IMR-90 (cell line): ENCODE measurements around the gene ZBTB3. TPM values are rescaled to one million over a fixed set of nuclear protein-coding genes. Genes with fewer than 3 reads are reported as not detected.
A peak's percentile ranks its signal among the peaks of the same experiment; 100 is the strongest.

Experiments used
- ATAC-seq: fragments of 200-7000 bp; cut with Tn5 transposase; 2 replicates; pipeline ENCODE4 v1.9.1; 2020; ENCODE audit warnings: low read depth, mild to moderate bottlenecking, moderate library complexity
- BruUV-seq: library from RNA; stranded (reverse); fragments of 400-500 nt; replicated peaks from 2 replicates; lab custom pipeline; 2021; lab: Mats Ljungman, UMichigan
- CTCF ChIA-PET: fragments of 300-600 bp; formaldehyde crosslinking; extraction: SDS; loops from one replicate; lab custom pipeline; 2021; ENCODE audit warnings: antibody characterized with exemption; lab: Yijun Ruan, JAX
- POLR2A ChIA-PET: fragments of 300-600 bp; sonication (Branson Sonifier 250); formaldehyde crosslinking; loops from one replicate; lab custom pipeline; 2022; ENCODE audit warnings: antibody characterized with exemption; ENCODE audit not compliant: unreplicated experiment; lab: Charles Lee
- DNase-seq: peaks from one replicate; pipeline ENCODE4 v3.0.0; 2013
- H2AFZ ChIP-seq: replicated peaks from 2 replicates; pipeline ENCODE3; 2013; ENCODE audit warnings: low read length, mild to moderate bottlenecking; ENCODE audit not compliant: poor library complexity
- H2AK5ac ChIP-seq: 2 replicates; pipeline ENCODE4 v1.6.1; 2013; ENCODE audit warnings: low read depth, low read length, inconsistent platforms
- H2AK9ac ChIP-seq: replicated peaks from 2 replicates; pipeline ENCODE3; 2013; ENCODE audit warnings: mild to moderate bottlenecking, low read depth, low read length, moderate library complexity; ENCODE audit not compliant: poor library complexity
- H2BK120ac ChIP-seq: 2 replicates; pipeline ENCODE4 v1.6.1; 2013; ENCODE audit warnings: low read depth, low read length, inconsistent platforms
- H2BK15ac ChIP-seq: 3 replicates; pipeline ENCODE4 v1.6.1; 2013; ENCODE audit warnings: low read depth, low read length, inconsistent platforms
- H2BK20ac ChIP-seq: 2 replicates; pipeline ENCODE4 v1.6.1; 2013; ENCODE audit warnings: low read depth, mild to moderate bottlenecking, inconsistent platforms, low read length, moderate library complexity
- H2BK5ac ChIP-seq: 2 replicates; pipeline ENCODE4 v1.6.1; 2013; ENCODE audit warnings: mild to moderate bottlenecking, low read depth, low read length, inconsistent platforms; ENCODE audit not compliant: poor library complexity, severe bottlenecking
- H3K14ac ChIP-seq: replicated peaks from 2 replicates; pipeline ENCODE4 v1.6.1; 2013; ENCODE audit warnings: low read depth, low read length, inconsistent platforms
- H3K18ac ChIP-seq: 2 replicates; pipeline ENCODE4 v1.6.1; 2013; ENCODE audit warnings: low read depth, low read length, control low read depth
- H3K23ac ChIP-seq: 2 replicates; pipeline ENCODE4 v1.6.1; 2013; ENCODE audit warnings: low read depth, low read length, inconsistent platforms
- H3K27ac ChIP-seq: 2 replicates; pipeline ENCODE4 v1.5.1; 2013; ENCODE audit warnings: mild to moderate bottlenecking, control low read depth, low read length; ENCODE audit not compliant: insufficient read depth
- H3K27me3 ChIP-seq: 2 replicates; pipeline ENCODE4 v1.6.1; 2013; ENCODE audit warnings: low read length; ENCODE audit not compliant: control insufficient read depth, insufficient read depth
- H3K36me3 ChIP-seq: 2 replicates; pipeline ENCODE4 v1.6.1; 2013; ENCODE audit warnings: low read length, mixed read lengths; ENCODE audit not compliant: control insufficient read depth, insufficient read depth
- H3K4ac ChIP-seq: 2 replicates; pipeline ENCODE4 v1.6.1; 2013; ENCODE audit warnings: low read depth, low read length, inconsistent platforms
- H3K4me1 ChIP-seq: 2 replicates; pipeline ENCODE4 v1.6.1; 2013; ENCODE audit warnings: low read length, mixed read lengths; ENCODE audit not compliant: control insufficient read depth, insufficient read depth
- H3K4me2 ChIP-seq: 2 replicates; pipeline ENCODE4 v1.6.1; 2013; ENCODE audit warnings: low read depth, mild to moderate bottlenecking, control low read depth, low read length, moderate library complexity
- H3K4me3 ChIP-seq: 2 replicates; pipeline ENCODE4 v1.5.1; 2013; ENCODE audit warnings: low read depth, mild to moderate bottlenecking, control low read depth, low read length, moderate library complexity; ENCODE audit not compliant: insufficient read depth
- H3K56ac ChIP-seq: 2 replicates; pipeline ENCODE4 v1.6.1; 2013; ENCODE audit warnings: low read length, inconsistent platforms; ENCODE audit not compliant: insufficient read depth; ENCODE audit errors: extremely low read depth
- H3K79me1 ChIP-seq, 2 experiments: 2 replicates each; pipeline ENCODE4 v1.6.1; 2013; ENCODE audit warnings: low read length in 2 of 2, inconsistent platforms in 1 of 2, low read depth in 1 of 2
- H3K9ac ChIP-seq: 2 replicates; pipeline ENCODE4 v1.6.1; 2013; ENCODE audit warnings: low read depth, low read length, control low read depth
- H3K9me1 ChIP-seq: 2 replicates; pipeline ENCODE4 v1.6.1; 2013; ENCODE audit warnings: low read length, inconsistent platforms; ENCODE audit not compliant: insufficient read depth
- H3K9me3 ChIP-seq: 2 replicates; pipeline ENCODE4 v1.6.1; 2013; ENCODE audit warnings: low read length; ENCODE audit not compliant: control insufficient read depth, insufficient read depth
- H4K20me1 ChIP-seq: 2 replicates; pipeline ENCODE4 v1.6.1; 2013; ENCODE audit warnings: low read length, inconsistent platforms; ENCODE audit not compliant: insufficient read depth
- H4K5ac ChIP-seq: 2 replicates; pipeline ENCODE4 v1.6.1; 2013; ENCODE audit warnings: mild to moderate bottlenecking, low read depth, low read length, control low read depth
- H4K8ac ChIP-seq, 2 experiments: 2 replicates each; pipeline ENCODE4 v1.6.1; 2013; ENCODE audit warnings: low read depth in 2 of 2, low read length in 2 of 2, control low read depth in 1 of 2, inconsistent platforms in 1 of 2
- H4K91ac ChIP-seq: 2 replicates; pipeline ENCODE4 v1.6.1; 2013; ENCODE audit warnings: low read depth, low read length, inconsistent platforms; ENCODE audit not compliant: insufficient read depth
- CEBPB ChIP-seq: IDR thresholded peaks from 2 replicates; pipeline ENCODE4 v1.6.1; 2012; ENCODE audit warnings: low read depth, low read length, improper control_type of control experiment
- CHD1 ChIP-seq: IDR thresholded peaks from 2 replicates; pipeline ENCODE4 v1.6.1; 2012; ENCODE audit warnings: low read depth, low read length, improper control_type of control experiment
- FOS ChIP-seq: fragments of 150-350 bp; IDR thresholded peaks from 2 replicates; pipeline ENCODE4 v1.6.1; 2016; ENCODE audit warnings: low read depth, low read length
- MAFK ChIP-seq: IDR thresholded peaks from 2 replicates; pipeline ENCODE4 v1.6.1; 2012; ENCODE audit warnings: low read depth, low read length, improper control_type of control experiment
- MXI1 ChIP-seq: IDR thresholded peaks from 2 replicates; pipeline ENCODE4 v1.6.1; 2012; ENCODE audit warnings: low read depth, mild to moderate bottlenecking, low read length, moderate library complexity, borderline replicate concordance
- NFE2L2 ChIP-seq: fragments of 150-350 bp; IDR thresholded peaks from 2 replicates; pipeline ENCODE4 v1.6.1; 2016; ENCODE audit warnings: low read depth, mild to moderate bottlenecking, low read length
- POLR2A ChIP-seq: IDR thresholded peaks from 2 replicates; pipeline ENCODE4 v1.6.1; 2012; ENCODE audit warnings: mild to moderate bottlenecking, low read depth, low read length
- RCOR1 ChIP-seq: IDR thresholded peaks from 2 replicates; pipeline ENCODE4 v1.6.1; 2012; ENCODE audit warnings: mild to moderate bottlenecking, low read length, improper control_type of control experiment; ENCODE audit not compliant: insufficient replicate concordance
- SMC3 ChIP-seq: fragments of 150-350 bp; IDR thresholded peaks from 2 replicates; pipeline ENCODE4 v1.6.1; 2016; ENCODE audit warnings: low read depth, mild to moderate bottlenecking, antibody characterized with exemption, low read length, moderate library complexity
- WGBS, 2 experiments: methylation state at CpG; one replicate each; pipeline versions ENCODE4 v1.1.5 to v1.1.7; 2013; ENCODE audit warnings: missing lambda C conversion rate in 2 of 2; ENCODE audit not compliant: insufficient read length in 1 of 2; ENCODE audit errors: extremely low coverage in 2 of 2; 5-methylcytosine and 5-hydroxymethylcytosine counted together
- dilution Hi-C: fragments of 300-500 bp; cut with HindIII; formaldehyde crosslinking; loops from one replicate; pipeline ENCODE4 v1.14.3; 2018; ENCODE audit warnings: low sequenced_read_pairs; ENCODE audit not compliant: unreplicated experiment
- in situ Hi-C: fragments of 300-500 bp; cut with MboI; formaldehyde crosslinking; loops from 3 replicates; pipeline ENCODE4 v1.14.3; 2019; ENCODE audit warnings: low sequenced_read_pairs, inconsistent platforms, mixed read lengths
- intact Hi-C: fragments of 100-400 bp; cut with micrococcal nuclease; formaldehyde crosslinking; loops from 2 replicates; pipeline ENCODE4 v1.10.0; 2022
- polyA plus RNA-seq, 3 experiments: library from polyadenylated mRNA; depleted of rRNA; stranded (reverse); fragments of >200 nt; gene quantifications; 2 replicates each; pipeline ENCODE4 v1.2.3, GENCODE V29; 2012; ENCODE audit warnings: low replicate concordance in 1 of 3
- total RNA-seq: library from RNA; depleted of rRNA; stranded (reverse); fragments of >200 nt; gene quantifications from 2 replicates; pipeline ENCODE4 v1.2.3, GENCODE V29; 2012
- TF ChIP-seq, protein P1 (sequence below): conservative IDR thresholded peaks from 2 replicates; pipeline ENCODE4 v1.5.1; 2012; ENCODE audit warnings: mild to moderate bottlenecking, low read depth, low read length, improper control_type of control experiment
- TF ChIP-seq, protein P2 (sequence below): fragments of 150-350 bp; IDR thresholded peaks from 2 replicates; pipeline ENCODE4 v1.6.1; 2016; ENCODE audit warnings: low read depth, mild to moderate bottlenecking, low read length, moderate library complexity, borderline replicate concordance

Gene ZBTB3
- total and polyA plus RNA-seq, 2 of the 4 experiments (the other 2 are of a cell fraction), result 3.4 to 8.1 TPM

DNA sequence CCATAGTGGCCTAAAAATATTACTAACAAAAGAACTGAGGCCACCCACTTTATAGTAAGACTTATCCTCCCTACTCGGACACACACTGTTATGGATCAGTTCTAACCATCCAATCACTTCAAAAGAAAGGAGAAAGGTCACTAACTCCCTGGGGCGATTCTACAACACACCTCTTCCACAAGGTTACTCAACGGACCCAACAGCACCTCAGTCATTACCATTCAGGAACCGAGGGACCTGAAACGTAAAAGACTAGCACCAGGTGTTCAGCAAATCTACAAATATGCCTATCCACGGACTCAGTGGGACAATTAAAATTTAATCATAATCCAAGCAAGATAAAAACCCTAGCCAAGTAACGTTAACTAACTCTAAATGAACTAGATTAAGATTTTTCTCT is 28.3 kb downstream of the ZBTB3 start:
- ATAC-seq (no peak), DNase-seq (no peak)
- dilution Hi-C loops (no loop called here), in situ Hi-C loops (no loop called here), intact Hi-C loops (loop anchor here (5.0 kb wide), 2 partner anchors 37 to 137 kb away; partner anchors contain the start of gene POLR2G)
- Histone ChIP-seq H2BK5ac (peak overlapping the region; percentile 97), H3K27me3 (no peaks in the 10 kb centered on the region), H2AK9ac (peak overlapping the region; percentile 78), H3K4me1 (peaks cover 6% of the 10 kb centered on the region), H3K4me2 (peak overlapping the region; percentile 99), H2BK120ac (no peak overlapping the region), H3K9me3 (no peaks in the 10 kb centered on the region), H3K9ac (peak overlapping the region; percentile 87), H3K27ac (peak overlapping the region; percentile 96), H3K36me3 (peaks cover 28% of the 10 kb centered on the region), H2AK5ac (peak overlapping the region; percentile 3; the same call in 1 of the 2 replicates), H4K91ac (no peak overlapping the region), H3K79me1 (peaks cover 27 to 41% of the 10 kb centered on the region in 2 experiments), H4K8ac (no peak overlapping the region), H3K9me1 (peaks cover 4% of the 10 kb centered on the region; the same call in 1 of the 2 replicates), H3K4me3 (peak overlapping the region; percentile 85), H2BK15ac (no peak overlapping the region), H3K14ac (peak overlapping the region; percentile 82), H2AFZ (no peak overlapping the region), H4K20me1 (peaks cover 48% of the 10 kb centered on the region), H3K23ac (peak overlapping the region; percentile 88), H3K18ac (no peak overlapping the region), H4K5ac (no peak overlapping the region), H3K4ac (peak overlapping the region; percentile 69), H2BK20ac (no peak overlapping the region), H3K56ac (peak overlapping the region; percentile 79)
- whole genome bisulfite sequencing, 2 experiments, result 0% methylated on average over 2 of the region's 7 CpGs; no CpG with 5 or more reads in 1 of the 2 experiments
- BruUV-seq, result no TSS peak
- ChIA-PET CTCF (no interaction called here), POLR2A (interaction anchor here (1.0 kb wide), 1 partner anchor 20 kb away, joined by 11 read pairs; no protein-coding TSS in a partner anchor)
- TF ChIP-seq, protein P1, sequence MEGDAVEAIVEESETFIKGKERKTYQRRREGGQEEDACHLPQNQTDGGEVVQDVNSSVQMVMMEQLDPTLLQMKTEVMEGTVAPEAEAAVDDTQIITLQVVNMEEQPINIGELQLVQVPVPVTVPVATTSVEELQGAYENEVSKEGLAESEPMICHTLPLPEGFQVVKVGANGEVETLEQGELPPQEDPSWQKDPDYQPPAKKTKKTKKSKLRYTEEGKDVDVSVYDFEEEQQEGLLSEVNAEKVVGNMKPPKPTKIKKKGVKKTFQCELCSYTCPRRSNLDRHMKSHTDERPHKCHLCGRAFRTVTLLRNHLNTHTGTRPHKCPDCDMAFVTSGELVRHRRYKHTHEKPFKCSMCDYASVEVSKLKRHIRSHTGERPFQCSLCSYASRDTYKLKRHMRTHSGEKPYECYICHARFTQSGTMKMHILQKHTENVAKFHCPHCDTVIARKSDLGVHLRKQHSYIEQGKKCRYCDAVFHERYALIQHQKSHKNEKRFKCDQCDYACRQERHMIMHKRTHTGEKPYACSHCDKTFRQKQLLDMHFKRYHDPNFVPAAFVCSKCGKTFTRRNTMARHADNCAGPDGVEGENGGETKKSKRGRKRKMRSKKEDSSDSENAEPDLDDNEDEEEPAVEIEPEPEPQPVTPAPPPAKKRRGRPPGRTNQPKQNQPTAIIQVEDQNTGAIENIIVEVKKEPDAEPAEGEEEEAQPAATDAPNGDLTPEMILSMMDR, result no peak
- TF ChIP-seq NFE2L2, result no peak
- no peak for TF ChIP-seq RCOR1
- no peak for TF ChIP-seq SMC3
- TF ChIP-seq CEBPB, result no peak
- no peak for TF ChIP-seq CHD1
- no peak for TF ChIP-seq MAFK
- no peak for TF ChIP-seq FOS
- no peak for TF ChIP-seq POLR2A
- TF ChIP-seq, protein P2, sequence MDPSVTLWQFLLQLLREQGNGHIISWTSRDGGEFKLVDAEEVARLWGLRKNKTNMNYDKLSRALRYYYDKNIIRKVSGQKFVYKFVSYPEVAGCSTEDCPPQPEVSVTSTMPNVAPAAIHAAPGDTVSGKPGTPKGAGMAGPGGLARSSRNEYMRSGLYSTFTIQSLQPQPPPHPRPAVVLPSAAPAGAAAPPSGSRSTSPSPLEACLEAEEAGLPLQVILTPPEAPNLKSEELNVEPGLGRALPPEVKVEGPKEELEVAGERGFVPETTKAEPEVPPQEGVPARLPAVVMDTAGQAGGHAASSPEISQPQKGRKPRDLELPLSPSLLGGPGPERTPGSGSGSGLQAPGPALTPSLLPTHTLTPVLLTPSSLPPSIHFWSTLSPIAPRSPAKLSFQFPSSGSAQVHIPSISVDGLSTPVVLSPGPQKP, result no peak
- no peak for TF ChIP-seq MXI1
